Glomerular visceral epithelial cell (primary cell): Measurements from ENCODE around the gene COL26A1.
"Not testable (repeated sequence)": the region's sequence is repeated elsewhere in the genome, so short reads cannot be mapped to it uniquely, and the experiment has no call there.

Source experiments
- DNase-seq: peaks from one replicate; pipeline ENCODE4 v3.0.0-alpha.2; 2016; ENCODE audit errors: extremely low spot score

COL26A1 gene

DNA sequence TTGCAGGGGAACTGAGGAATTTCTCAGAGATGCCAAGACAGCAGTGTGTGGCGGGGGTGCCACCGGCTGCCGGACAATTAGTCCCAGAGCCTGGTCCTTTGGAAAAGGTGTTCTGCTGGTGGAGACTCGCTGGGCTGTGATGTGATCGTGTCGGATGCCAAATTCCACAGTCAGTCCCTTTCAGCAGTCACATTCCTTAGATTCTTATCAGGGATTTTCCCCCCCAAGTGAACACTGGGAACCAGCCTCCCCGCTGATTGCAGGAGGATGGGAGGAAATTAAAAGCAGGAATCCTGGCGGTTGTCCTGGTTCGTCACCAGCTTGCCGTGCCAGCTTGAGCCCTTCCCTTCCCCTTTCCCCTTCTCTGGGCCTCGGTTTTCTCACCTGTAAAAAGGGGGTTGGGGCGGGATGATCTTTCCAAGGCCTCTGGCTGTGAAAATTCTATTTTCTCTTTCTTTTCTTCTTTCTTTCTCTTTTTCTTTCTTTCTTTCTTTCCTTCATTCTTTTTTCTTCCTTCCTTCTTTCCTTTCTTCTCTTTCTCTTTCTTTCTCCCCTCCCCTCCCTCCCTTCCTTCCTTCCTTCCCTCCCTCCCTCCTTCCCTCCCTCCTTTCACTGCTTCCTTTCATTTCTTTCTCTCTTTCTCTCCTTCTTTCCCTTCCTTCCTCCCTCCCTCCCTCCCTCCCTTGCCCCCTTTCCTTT is 39.6 kb downstream of the COL26A1 start:
- peak; percentile 80 for DNase-seq

- no peak for DNase-seq
Observed at GRCh38 chr7:101402835-101403234, 40.2 kb downstream of the COL26A1 start.

DNA sequence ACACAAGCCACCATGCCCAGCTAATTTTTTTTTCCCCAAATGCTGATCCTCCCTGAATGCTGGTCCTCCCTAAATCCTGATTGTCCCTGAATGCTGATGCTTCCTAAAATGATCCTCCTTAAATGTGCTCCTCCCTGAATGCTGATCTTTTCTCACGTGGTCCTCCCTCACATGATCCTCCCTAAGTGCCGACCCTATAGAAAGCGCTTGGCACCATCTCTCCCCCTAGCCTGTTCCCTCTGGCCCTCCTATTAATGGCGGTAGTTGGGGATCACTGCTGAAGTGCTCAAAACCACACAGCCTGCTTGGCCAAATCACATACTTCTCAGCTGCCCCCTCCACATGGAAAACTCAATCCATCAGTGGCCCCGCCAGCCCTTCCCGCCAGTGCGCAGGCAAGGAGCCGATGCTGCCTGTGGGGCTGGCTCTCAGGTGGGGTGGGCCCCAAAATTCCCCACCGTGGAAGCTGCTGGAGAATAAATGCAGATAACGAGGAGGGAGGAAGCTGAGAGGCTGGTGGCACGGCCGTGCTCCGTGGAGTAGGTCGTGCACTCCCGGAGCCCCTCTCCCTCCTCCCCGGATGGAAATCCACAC is 42.9 kb downstream of the COL26A1 start:
- DNase-seq = no peak

- no peak for DNase-seq
Observed at GRCh38 chr7:101410743-101411507, 48.2 kb downstream of the COL26A1 start.

DNA sequence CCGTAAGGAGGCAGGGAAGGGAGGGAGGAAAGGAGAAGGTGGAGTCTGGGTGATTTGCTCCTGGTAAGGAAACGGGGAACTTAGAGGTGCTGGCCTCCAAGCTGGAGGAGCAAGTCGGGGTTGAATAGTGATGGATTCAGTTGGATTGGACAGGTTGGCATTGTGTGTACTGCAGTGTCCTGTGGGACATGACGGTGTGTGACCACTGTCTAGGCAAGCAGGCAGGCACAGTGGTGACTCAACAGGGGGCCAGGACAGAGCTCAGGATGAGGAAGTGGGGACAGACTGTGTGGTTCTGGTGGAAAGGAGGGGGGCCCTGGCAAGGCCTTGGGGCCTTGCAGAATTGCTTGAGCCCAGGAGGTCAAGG is 48.8 kb downstream of the COL26A1 start:
- DNase-seq = no peak

- no peak for DNase-seq
Observed at GRCh38 chr7:101412976-101413375, 50.3 kb downstream of the COL26A1 start.

GRCh38 chr7:101418694-101419093 is 56.0 kb downstream of the COL26A1 start:
- no peak for DNase-seq

- DNase-seq = no peak
Observed at GRCh38 chr7:101419831-101420230, 57.2 kb downstream of the COL26A1 start.

DNA sequence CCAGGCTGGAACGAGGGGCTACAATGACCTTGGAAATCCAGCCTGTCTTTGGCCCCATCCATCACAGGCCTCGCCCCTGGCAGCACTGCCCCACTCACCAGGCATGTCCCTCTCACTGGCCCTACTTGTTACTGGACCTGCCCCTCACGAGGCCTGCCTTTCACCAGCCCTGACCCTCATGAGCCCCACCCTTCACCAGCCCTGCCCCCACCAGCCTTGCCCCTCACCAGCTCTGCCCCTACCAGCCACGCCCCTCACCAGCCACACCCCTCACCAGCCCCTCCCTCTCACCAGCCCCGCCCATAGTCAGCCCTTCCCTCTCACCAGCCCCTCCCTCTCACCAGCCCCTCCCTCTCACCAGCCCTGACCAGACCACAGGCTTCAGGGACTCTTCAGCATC is 57.8 kb downstream of the COL26A1 start:
- no peak for DNase-seq

DNA sequence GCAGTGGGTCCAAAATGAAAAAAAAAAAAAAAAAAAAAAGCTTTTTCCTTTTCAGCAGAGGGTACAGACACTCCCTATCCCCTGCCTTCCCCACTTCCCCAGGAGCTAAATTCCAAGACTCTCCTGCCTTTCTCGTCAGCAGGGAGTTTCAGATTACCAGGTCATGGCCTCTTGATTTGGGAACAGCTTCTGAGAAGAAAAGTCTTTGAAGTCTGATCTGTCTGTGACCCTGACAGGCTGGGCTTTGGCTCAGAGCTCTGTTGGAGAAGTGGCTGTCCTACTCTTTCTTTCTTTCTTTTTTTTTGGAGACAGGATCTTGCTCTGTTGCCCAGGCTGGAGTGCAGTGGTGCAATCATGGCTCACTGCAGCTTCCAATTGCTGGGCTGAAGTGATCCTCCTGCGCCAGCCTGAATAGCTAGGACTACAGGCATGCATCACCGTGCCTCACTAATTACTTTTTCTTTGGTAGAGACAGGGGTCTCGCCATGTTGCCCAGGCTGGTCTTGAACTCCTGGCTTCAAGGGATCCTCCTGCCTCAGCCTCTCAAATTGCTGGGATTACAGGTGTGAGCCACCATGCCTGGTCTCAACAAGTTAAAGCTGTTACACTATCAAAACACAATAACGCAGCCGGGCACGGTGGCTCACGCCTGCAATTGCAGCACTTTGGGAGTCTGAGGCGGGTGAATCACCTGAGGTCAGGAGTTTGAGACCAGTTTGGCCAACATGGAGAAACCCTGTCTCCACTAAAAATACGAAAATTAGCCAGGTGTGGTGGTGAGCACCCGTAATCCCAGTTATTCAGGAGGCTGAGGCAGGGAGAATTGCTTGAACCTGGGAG is 59.9 kb downstream of the COL26A1 start:
- no peak for DNase-seq

GRCh38 chr7:101426303-101427011 is 63.8 kb downstream of the COL26A1 start:
- DNase-seq = no peak

- no peak for DNase-seq
Observed at GRCh38 chr7:101428093-101428866, 65.6 kb downstream of the COL26A1 start.

DNA sequence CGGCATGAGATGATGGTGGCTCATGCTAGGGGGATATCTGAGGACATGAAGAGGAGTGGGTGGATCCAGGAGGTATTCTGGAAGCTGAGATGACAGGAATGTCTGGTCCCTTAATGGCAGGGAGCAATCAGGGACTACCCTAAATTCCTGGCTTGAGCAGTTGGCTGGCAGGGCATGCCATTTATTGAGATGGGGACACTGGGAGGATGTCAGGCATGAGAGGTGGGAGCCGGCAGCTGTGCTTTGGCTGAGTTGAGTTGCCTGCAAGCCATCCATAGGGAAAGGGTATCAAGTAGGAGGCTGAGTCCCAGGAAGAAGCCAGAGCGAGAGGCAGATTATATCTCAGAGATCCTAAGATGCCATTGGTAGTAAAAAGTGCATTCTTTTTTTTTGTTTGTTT is 69.6 kb downstream of the COL26A1 start:
- DNase-seq = no peak

GRCh38 chr7:101433688-101434087 is 71.0 kb downstream of the COL26A1 start:
- no peak for DNase-seq

DNA sequence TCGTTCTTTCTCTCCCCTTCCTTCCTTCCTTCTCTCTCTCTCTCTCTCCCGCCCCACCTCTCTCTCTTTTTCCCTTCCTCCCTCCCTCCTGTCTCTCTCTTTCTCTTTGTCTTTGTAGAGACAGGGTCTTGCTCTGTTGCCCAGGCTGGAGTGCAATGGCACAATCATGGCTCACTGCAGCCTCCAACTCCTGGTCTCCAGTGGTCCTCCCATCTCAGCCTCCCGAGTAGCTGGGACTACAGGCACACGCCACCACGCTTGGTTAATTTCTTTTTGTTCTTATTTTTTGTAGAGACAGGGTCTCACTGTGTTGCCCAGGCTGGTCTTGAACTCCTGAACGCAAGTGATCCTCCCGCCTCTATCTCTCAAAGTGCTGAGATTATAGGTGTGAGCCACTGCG is 71.5 kb downstream of the COL26A1 start:
- not testable (repeated sequence) for DNase-seq

- DNase-seq = no peak
Observed at GRCh38 chr7:101435461-101436220, 73.0 kb downstream of the COL26A1 start.

DNA sequence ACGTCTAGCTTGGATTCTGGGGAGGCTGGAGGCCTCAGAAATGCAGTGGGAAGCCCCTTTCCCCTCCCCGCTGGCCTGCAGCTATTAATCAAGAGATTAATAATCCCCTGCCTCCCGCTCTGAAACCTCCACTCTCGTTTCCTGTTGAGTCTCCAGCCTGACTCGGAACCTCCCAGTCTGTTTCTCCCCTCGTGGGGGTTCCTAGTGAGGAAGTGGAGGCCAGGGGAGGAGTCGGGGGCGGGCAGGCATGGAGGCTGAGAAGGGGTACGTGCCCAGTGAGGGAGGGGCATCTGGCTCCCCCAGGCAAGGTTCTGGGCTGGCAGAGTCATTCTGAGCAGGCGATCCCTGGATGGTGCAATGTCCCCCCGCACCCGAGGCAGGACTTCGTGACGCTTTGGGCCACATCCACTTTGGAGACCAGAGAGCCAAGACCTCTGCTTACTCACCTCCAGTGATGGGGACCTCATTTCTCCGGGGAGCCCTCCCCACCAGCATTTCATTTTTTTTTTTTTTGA is 73.6 kb downstream of the COL26A1 start:
- no peak for DNase-seq

DNA sequence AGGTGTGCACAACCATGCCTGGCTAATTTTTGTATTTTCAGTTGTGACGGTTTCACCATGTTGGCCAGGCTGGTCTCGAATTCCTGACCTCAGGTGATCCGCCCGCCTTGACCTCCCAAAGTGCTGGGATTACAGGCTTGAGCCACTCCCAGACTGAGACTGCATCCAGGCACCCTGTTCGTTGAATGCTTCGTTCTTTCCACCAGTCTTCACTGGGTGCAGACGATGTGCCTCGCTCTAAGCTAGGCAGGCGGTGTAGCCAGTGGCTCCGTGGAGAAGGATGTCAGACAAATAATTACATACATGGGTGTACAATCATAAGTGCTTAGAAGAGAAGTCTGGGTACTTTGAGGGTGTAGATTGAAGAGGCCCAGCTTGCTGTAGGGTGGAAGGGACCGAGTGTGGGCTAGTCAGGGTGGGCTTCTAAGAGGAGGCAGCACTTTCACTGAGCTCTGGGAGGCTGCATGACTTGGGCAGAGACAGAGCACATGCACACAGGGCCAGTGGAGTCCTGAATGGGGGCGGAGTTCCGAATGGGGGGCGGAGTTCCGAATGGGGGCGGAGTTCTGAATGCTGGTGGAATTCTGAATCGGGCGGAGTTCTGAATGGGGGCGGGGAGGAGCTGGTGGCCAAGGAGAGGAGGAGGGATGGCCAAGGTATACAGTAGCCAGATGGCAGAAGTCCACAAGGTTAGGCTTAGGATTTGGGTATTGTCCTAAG is 74.3 kb downstream of the COL26A1 start:
- DNase-seq = no peak

DNA sequence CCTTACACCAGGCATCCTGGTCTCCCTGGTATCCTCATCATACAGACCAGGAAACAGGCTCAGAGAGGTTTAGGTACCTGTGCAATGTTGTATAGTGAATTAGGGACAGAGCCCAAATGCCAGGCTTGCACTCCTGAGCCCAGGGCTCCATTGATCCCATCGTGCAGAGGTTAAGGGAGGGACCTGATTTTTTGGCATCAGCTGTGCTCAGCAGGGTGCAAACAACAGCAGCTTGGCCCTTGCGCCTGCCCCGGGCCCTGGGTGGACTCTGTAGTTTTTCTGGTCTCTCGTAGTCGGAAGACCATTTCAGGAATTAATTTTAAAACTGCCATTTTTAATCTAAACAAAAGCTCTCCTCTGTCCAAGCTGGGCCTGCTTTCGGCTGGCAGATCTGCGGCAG is 79.2 kb downstream of the COL26A1 start:
- DNase-seq = no peak
